ENCODE results near the gene JMY. TPM values are rescaled to one million over a fixed set of nuclear protein-coding genes. Genes with fewer than 3 reads are reported as not detected.
"Not testable (repeated sequence)": the region's sequence is repeated elsewhere in the genome, so short reads cannot be mapped to it uniquely, and the experiment has no call there.

JMY gene
- total RNA-seq, 1 experiment from 2014 or later, result 10.8 TPM

- no peak for DNase-seq (ENCODE audit: low read depth, low spot score)
- in situ Hi-C loops (cut with HindIII; ENCODE audit: low pct_unique_long_range_greater_than_20kb, low sequenced_read_pairs), result no loop called here
Measured at GRCh38 chr5:79235261-79235633, 684 bp upstream of the JMY start.

- peak; percentile 28 for DNase-seq (ENCODE audit: low read depth, low spot score)
- in situ Hi-C loops (cut with HindIII; ENCODE audit: low pct_unique_long_range_greater_than_20kb, low sequenced_read_pairs), result no loop called here
Measured at GRCh38 chr5:79236362-79236969, 535 bp downstream of the JMY start.

GRCh38 chr5:79236970-79237739 lies 1.2 kb downstream of the JMY start:
- no peak for DNase-seq (ENCODE audit: low read depth, low spot score)
- in situ Hi-C loops (cut with HindIII; ENCODE audit: low pct_unique_long_range_greater_than_20kb, low sequenced_read_pairs), result no loop called here

DNA sequence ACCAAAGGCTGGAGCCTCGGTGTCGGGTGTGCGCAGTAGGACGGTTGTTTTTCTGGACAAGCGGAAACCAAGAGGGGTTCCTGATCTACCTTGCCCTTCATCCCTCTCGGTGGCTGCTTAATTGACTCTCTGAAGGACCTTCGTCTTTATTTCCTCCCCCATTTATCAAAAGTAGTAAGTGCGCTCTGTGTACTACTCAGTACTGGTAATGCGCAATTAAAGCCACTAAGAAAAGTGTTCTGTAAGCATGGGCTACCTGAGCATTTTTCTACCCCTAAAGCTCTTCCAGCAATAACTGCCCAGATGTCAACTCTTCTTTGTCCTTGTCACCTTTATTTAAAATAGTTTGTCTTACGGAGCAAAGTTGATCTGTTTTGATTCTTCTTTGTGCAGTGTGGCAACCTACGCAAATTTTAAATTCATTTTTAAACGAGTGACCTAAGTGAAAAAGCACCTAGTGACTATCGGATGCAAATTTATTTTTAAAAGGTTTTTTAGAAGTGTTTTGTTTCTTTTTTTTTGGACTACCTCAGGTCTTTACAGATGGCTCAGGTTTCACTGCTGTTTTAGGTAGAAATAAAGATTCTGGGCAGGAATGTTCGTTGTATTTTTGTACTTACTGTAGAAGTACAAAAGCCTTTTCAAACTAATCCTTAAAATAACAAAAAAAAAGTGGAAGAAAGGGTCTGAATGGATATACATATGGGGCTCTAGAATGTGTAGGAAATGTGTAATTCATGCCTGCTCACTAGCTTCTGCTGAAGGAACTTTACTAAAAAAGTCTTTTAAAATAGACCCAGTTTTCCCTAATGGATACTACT lies 2.0 kb downstream of the JMY start:
- in situ Hi-C loops (cut with HindIII; ENCODE audit: low pct_unique_long_range_greater_than_20kb, low sequenced_read_pairs), result no loop called here
- DNase-seq (ENCODE audit: low read depth, low spot score), result no peak

DNA sequence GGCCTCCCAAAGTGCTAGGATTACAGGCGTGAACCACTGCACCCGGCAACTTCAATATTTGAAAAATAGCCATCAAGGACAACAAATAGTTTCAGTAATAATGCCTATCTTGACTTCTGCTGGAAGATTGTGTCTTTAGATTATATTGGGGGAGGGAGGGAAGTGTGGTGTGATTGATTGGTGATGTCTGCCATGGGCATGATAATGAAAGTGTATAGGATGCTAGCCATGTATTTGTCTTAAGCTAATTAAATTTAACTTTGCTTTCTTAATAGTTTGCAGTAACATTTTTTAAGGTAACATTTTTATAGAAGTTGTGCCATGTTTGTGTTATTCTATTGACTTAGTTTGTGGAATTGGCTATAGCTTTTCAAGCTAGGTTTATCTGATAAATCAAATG lies 4.6 kb downstream of the JMY start:
- DNase-seq (ENCODE audit: low read depth, low spot score), result no peak
- in situ Hi-C loops (cut with HindIII; ENCODE audit: low pct_unique_long_range_greater_than_20kb, low sequenced_read_pairs), result no loop called here

DNA sequence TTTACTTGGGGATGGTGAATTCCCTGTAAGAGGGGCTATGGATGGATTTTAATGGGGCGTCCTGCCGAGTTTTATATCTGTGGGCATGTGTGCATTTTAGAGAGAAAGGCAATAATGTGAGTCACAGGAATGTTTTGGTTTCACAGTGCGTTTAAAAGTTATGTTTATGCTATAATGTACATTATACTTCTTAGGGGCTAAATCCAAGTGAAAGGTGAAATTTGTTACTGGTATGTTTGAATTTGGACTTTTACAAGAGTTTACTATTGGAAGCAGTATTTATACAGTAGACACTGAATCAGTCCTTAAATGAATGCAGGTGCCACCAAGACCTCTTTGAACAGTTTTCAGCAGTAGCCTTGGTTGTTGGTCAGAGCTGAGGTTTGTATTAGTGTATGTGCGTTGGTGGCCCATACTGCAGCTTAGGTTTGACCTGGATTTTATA lies 5.6 kb downstream of the JMY start:
- in situ Hi-C loops (cut with HindIII; ENCODE audit: low pct_unique_long_range_greater_than_20kb, low sequenced_read_pairs), result no loop called here
- no peak for DNase-seq (ENCODE audit: low read depth, low spot score)

GRCh38 chr5:79242242-79243039 lies 6.5 kb downstream of the JMY start:
- DNase-seq (ENCODE audit: low read depth, low spot score), result no peak
- in situ Hi-C loops (cut with HindIII; ENCODE audit: low pct_unique_long_range_greater_than_20kb, low sequenced_read_pairs), result no loop called here

DNA sequence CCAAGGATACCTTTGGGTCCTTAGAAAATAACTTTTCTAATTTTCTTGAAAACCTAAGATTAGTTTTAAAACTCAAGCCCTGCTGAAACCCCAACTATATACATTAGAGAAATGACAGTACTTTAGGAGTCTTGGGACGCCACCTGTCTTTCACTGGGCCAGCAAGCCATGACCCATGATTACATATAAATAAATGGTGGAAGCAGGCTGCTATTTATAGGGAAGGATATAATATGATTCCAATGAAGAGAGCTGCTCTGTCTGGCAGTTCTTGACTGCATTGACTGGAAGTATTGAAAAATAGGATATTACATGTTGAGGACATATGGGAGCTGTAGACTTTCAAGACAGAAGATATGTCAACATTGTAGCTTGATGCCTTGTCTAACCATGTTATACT lies 7.3 kb downstream of the JMY start:
- DNase-seq (ENCODE audit: low read depth, low spot score), result no peak
- in situ Hi-C loops (cut with HindIII; ENCODE audit: low pct_unique_long_range_greater_than_20kb, low sequenced_read_pairs), result no loop called here

DNA sequence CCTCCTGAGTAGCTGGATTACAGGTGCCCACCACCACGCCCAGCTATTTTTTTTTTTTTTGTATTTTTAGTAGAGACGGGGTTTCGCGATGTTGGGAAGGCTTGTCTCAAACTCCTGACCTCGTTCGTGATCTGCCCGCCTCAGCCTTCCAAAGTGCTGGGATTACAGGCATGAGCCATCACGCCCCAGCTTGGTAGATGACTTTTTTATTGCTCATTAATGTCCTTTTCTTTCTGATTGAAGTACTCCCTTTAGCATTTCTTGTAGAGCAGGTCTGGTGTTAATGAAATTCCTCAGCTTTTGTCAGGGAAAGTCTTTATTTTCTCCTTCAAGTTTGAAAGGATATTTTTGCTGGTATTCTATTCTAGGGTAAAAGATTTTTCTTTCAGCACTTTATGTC lies 18.1 kb downstream of the JMY start:
- in situ Hi-C loops (cut with HindIII; ENCODE audit: low pct_unique_long_range_greater_than_20kb, low sequenced_read_pairs); DNase-seq (ENCODE audit: low read depth, low spot score): not testable (repeated sequence)

DNA sequence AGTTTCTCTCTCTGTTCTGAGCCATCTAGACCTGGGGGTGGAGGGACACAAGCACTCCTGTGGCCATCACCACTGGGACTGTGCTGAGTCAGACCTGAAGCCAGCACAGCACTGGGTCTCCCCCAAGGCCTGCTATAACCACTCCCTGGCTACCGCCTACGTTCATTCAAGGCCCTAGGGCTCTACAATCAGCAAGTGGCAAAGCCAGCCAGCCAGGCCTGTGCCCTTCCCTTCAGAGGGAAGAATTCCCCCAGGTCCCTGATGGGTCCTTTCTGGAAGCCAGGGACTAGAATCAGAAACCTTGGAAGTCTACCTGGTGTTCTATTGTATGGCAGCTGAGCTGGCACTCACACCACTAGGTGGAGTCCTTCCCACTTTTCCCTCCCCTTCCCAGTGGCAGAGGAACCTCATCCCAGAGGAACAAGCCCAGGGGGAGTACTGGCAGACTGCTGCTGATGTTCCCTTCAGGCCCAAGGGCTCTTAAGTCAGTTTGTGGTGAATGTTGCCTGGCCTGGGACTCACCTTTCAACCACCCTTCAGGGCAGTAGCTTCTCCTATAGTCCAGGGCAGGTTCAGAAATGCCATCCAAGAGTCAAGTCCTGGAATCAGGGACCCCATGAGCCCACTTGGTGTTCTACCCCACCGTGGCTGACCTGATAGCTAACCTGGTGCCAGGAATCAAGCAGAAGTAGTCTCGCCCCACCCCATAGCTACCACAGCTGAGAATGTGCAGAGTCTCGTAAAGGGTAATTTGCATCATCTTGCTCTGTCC lies 20.0 kb downstream of the JMY start:
- peak; percentile 73 for DNase-seq (ENCODE audit: low read depth, low spot score)
- in situ Hi-C loops (cut with HindIII; ENCODE audit: low pct_unique_long_range_greater_than_20kb, low sequenced_read_pairs), result no loop called here

GRCh38 chr5:79256563-79256962 lies 20.6 kb downstream of the JMY start:
- in situ Hi-C loops (cut with HindIII; ENCODE audit: low pct_unique_long_range_greater_than_20kb, low sequenced_read_pairs), result no loop called here

GRCh38 chr5:79257314-79257713 lies 21.4 kb downstream of the JMY start:
- DNase-seq (ENCODE audit: low read depth, low spot score), result no peak
- in situ Hi-C loops (cut with HindIII; ENCODE audit: low pct_unique_long_range_greater_than_20kb, low sequenced_read_pairs), result no loop called here

More at GRCh38 chr5:79256563-79256962, 20.6 kb downstream of the JMY start:
- no peak for DNase-seq (ENCODE audit: low read depth, low spot score)

GRCh38 chr5:79258801-79259200 lies 22.9 kb downstream of the JMY start:
- DNase-seq (ENCODE audit: low read depth, low spot score), result no peak
- in situ Hi-C loops (cut with HindIII; ENCODE audit: low pct_unique_long_range_greater_than_20kb, low sequenced_read_pairs), result no loop called here

DNA sequence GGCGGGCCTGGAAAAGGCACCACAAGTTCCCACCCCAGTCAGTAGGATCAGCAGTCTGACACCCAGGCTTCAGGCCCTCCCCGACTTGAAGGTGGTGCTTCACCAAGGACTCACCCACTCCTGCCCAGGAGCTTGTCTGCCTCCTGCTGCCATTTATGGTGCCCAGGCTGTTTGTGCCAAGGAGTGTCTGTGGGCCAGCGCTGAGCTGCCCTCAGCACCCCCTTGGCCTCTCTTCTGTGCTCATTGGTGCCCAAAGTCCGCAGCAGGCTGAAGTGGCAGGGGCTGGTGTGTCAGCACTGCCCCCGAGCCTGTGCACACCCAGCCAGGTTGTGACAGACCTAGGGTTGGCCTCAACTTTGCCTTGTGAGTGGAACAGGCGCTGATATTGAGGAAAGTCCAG lies 23.5 kb downstream of the JMY start:
- DNase-seq (ENCODE audit: low read depth, low spot score), result no peak

GRCh38 chr5:79259810-79260209 lies 23.9 kb downstream of the JMY start:
- in situ Hi-C loops (cut with HindIII; ENCODE audit: low pct_unique_long_range_greater_than_20kb, low sequenced_read_pairs), result no loop called here
- no peak for DNase-seq (ENCODE audit: low read depth, low spot score)

More for the DNA sequence above, 23.5 kb downstream of the JMY start:
- in situ Hi-C loops (cut with HindIII; ENCODE audit: low pct_unique_long_range_greater_than_20kb, low sequenced_read_pairs), result no loop called here

DNA sequence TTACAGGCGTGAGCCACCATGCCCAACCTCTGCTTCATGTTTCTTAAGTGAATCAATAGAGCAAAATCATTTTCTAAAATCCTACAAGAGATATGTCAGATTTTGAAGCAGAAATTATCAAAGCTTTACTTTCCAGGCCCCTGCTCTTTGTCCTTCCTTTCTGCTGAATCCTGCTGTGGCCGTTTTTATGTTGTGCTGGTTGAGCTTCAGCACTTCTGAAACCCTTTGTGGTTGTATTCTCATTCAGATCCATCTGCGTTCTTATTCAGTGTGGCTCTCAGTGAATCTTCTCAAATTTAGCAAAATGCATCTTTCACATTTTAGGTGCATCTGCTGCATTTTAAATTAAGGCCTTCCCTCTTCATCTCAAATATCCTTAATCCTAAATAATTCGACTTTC lies 26.0 kb downstream of the JMY start:
- DNase-seq (ENCODE audit: low read depth, low spot score), result no peak
- in situ Hi-C loops (cut with HindIII; ENCODE audit: low pct_unique_long_range_greater_than_20kb, low sequenced_read_pairs), result no loop called here

DNA sequence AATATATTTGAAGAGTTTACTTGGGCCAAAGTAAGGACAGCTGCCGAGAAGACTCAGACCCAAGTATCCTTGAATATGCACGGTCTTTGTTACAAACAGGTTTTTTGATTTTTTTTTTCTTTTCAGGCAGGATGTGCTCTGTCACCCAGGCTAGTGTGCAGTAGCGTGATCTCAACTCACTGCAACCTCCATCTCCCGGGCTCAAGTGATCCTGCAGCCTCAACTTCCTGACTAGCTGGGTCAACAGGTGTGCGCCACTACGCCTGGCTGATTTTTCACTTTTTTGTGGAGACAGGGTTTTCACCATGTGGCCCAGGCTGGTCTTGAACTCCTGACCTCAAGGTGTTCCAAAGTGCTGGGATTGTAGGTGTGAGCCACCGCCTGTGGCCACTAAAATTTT lies 27.4 kb downstream of the JMY start:
- in situ Hi-C loops (cut with HindIII; ENCODE audit: low pct_unique_long_range_greater_than_20kb, low sequenced_read_pairs), result no loop called here
- no peak for DNase-seq (ENCODE audit: low read depth, low spot score)
